ENCODE measurements around the gene MMS22L. TPM values are rescaled to one million over a fixed set of nuclear protein-coding genes. Genes with fewer than 3 reads are reported as not detected.

Gene MMS22L
- total RNA-seq, 5 donors from 2014 or later (not counting 1 experiment from before 2014, with no cell fraction given) = 10.2 to 14.0 (median 12.2) TPM

DNA sequence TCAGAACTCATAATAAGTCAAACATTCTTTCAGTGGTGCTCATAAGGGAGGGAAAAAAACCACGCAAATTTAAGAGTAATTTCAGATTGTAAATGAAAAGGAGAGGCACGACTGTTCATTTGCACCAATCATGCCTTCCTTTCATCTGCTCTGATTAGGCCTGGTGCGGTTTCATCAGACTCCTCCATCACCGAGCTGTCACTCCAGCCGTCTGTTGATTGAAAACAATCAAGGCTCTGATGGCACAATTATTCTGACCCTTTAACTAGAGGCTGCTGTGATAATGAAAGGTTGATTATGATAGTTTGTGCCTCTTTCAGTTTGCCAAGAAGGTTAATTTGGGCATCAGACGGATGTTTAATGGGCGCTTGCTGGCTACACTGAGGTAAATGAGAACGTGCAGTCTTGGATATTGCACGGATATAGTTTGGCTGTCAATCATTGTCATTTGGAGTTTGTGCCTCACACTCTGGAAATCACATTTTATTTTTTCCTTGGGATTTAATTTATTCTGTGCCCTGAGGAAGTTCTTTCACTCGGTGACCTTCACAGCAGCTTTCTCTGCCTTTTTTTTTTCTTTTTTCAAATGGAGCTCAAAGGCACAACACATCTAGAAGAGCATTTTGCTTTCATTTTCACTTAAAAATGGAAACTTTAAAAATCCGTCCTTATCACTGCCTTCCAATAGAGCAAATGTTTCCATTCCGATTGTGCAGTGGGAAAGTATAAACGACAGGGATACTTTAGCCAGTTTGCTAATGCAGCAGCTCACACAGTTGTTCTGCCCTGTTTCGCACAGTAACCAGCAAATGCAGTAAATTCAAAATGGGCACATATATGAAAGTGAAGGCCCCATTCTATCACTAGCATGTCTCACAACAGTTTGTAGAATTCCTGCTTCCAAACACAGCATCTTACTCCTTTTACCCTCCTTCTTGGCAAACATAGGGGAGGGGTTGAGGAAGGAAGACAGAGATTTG lies 185.7 kb downstream of the MMS22L start:
- no peaks in the 10 kb centered on the region for H3K36me3 ChIP-seq (ENCODE audit: control insufficient read depth in 2 of 2, extremely low read depth in 1 of 2, insufficient read depth in 1 of 2, low read length in 1 of 2)
- ChIA-PET POLR2A (no interaction called here), CTCF (no interaction called here)
- DNase-seq (no peak), ATAC-seq (replicated peaks in 1 of 4) (no peak)
- H3K27ac ChIP-seq (ENCODE audit: low read length) = no peak overlapping the region
- no peaks in the 10 kb centered on the region for H3K27me3 Mint-ChIP-seq
- no peaks in the 10 kb centered on the region for H3K9me3 ChIP-seq
- peaks cover 0 to 7% (median 0%) of the 10 kb centered on the region in 3 donors for H3K4me1 Mint-ChIP-seq
- H3K9me3 Mint-ChIP-seq = no peaks in the 10 kb centered on the region
- H3K4me1 ChIP-seq (ENCODE audit: control insufficient read depth in 1 of 2, extremely low read depth in 1 of 2, insufficient read depth in 2 of 2, low read length in 2 of 2) = no peaks in the 10 kb centered on the region
- H3K4me3 Mint-ChIP-seq = no peak overlapping the region
- no peak overlapping the region for H3K27ac Mint-ChIP-seq
- 38% methylated on average over 3 of the region's 14 CpGs for WGBS (ENCODE audit: insufficient coverage)
- H3K36me3 Mint-ChIP-seq = peaks cover 7% of the 10 kb centered on the region
- H3K4me3 ChIP-seq (ENCODE audit: control insufficient read depth in 1 of 2, extremely low read depth in 1 of 2, low read length in 1 of 2) = no peak overlapping the region
- no peaks in the 10 kb centered on the region for H3K27me3 ChIP-seq (replicated peaks in 1 of 2; ENCODE audit: control insufficient read depth in 2 of 2, extremely low read depth in 1 of 2, insufficient read depth in 2 of 2, low read length in 1 of 2)

DNA sequence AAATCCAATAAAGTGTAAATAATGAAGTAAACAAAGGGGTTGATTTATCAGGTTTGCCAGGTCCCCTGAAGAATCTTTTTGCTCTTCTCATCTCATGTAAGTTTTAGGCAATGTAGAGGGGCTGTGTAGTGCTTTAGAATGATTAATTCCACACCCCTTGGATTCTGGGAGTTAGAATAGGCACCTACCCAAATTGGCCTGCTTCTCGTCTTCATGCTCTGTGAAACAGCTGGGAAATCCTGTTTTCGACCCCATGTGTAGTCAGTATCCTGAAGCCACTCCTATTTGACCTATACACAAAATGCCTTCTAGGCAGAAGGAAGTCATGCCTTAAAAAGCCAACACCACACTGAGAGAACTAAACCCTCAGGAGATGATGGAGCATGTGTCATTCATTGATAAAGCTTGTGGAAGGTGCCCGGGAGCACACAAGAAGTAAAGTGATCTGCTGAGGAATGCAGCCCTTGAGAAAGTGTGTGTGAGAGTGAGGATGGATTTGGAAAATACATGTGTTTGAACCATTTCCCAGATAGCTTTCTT lies 187.6 kb downstream of the MMS22L start:
- ATAC-seq (replicated peaks in 1 of 4) = no peak
- H3K4me3 ChIP-seq (ENCODE audit: control insufficient read depth in 1 of 2, extremely low read depth in 1 of 2, low read length in 1 of 2) = no peak overlapping the region
- no peak overlapping the region for H3K27ac ChIP-seq (ENCODE audit: low read length)
- H3K9me3 Mint-ChIP-seq = no peaks in the 10 kb centered on the region
- no peak for DNase-seq
- H3K36me3 Mint-ChIP-seq = peaks cover 3% of the 10 kb centered on the region
- no peaks in the 10 kb centered on the region for H3K9me3 ChIP-seq
- CTCF ChIA-PET = no interaction called here
- no peak overlapping the region for H3K27ac Mint-ChIP-seq
- POLR2A ChIA-PET = no interaction called here
- no peaks in the 10 kb centered on the region for H3K4me1 ChIP-seq (ENCODE audit: control insufficient read depth in 1 of 2, extremely low read depth in 1 of 2, insufficient read depth in 2 of 2, low read length in 2 of 2)
- H3K36me3 ChIP-seq (ENCODE audit: control insufficient read depth in 2 of 2, extremely low read depth in 1 of 2, insufficient read depth in 1 of 2, low read length in 1 of 2) = no peaks in the 10 kb centered on the region
- no peak overlapping the region for H3K4me3 Mint-ChIP-seq
- H3K27me3 ChIP-seq (replicated peaks in 1 of 2; ENCODE audit: control insufficient read depth in 2 of 2, extremely low read depth in 1 of 2, insufficient read depth in 2 of 2, low read length in 1 of 2) = no peaks in the 10 kb centered on the region
- WGBS (ENCODE audit: insufficient coverage) = no CpG with 5 or more reads among the region's 3 CpGs
- peaks cover 0 to 7% (median 0%) of the 10 kb centered on the region in 3 donors for H3K4me1 Mint-ChIP-seq
- no peaks in the 10 kb centered on the region for H3K27me3 Mint-ChIP-seq

DNA sequence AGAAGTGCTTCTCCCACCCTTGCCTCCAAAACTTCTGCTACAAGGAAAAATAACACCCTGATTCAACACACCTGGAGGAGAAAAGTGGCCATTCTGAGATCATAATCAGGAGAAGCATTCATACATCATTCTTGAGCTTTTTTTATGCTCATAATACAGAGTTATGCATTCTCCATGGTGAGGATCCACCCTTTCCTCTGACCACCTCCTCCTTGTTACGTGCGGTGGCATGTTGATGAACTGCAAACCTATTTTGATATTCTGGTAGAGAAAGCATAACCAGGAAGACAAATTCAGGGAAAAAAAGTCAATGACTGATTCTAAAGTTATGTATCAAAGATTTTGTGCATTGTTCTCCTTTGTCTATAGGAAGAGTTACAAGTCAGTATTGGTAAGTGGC lies 188.6 kb downstream of the MMS22L start:
- CTCF ChIA-PET = no interaction called here

DNA sequence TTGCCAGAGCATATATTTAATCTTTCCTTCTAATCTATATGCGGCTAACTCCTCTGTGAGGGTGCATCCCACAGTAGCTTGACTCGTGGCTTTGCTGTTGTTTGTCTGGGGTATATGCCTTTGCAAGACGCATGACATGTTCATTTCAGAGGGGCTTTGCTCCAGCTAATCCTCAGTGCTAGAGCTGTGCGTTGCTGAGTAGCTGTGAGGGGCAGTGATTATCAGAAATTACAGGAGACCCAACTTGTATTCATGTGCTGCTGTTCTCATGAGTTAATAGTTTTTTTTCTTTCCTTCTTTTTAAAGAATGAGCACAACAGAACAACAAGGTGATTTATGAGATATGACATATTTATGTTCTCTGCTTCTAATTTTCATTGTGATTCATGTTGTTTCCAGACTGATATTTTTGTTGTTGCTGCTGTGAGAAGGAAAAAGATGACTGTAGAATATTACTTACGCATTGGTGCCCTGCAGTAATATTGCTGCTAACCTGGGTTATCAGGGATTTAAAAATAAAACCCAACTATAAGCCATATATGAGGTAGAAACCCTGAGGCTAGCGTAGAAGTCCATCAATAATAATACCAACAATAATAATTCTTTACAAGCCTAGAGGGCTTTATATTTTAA lies 190.2 kb downstream of the MMS22L start:
- no peaks in the 10 kb centered on the region for H3K27me3 Mint-ChIP-seq
- no peaks in the 10 kb centered on the region for H3K27me3 ChIP-seq (replicated peaks in 1 of 2; ENCODE audit: control insufficient read depth in 2 of 2, extremely low read depth in 1 of 2, insufficient read depth in 2 of 2, low read length in 1 of 2)

More for the DNA sequence above, 188.6 kb downstream of the MMS22L start:
- Mint-ChIP-seq H3K4me3 (no peak overlapping the region), H3K36me3 (peaks cover 3% of the 10 kb centered on the region), H3K4me1 (peaks cover 0 to 7% (median 0%) of the 10 kb centered on the region in 3 donors), H3K27ac (no peak overlapping the region), H3K27me3 (no peaks in the 10 kb centered on the region), H3K9me3 (no peaks in the 10 kb centered on the region)
- DNase-seq (no peak), ATAC-seq (replicated peaks in 1 of 4) (no peak)
- H3K9me3 ChIP-seq = no peaks in the 10 kb centered on the region
- no peaks in the 10 kb centered on the region for H3K36me3 ChIP-seq (ENCODE audit: control insufficient read depth in 2 of 2, extremely low read depth in 1 of 2, insufficient read depth in 1 of 2, low read length in 1 of 2)
- H3K4me1 ChIP-seq (ENCODE audit: control insufficient read depth in 1 of 2, extremely low read depth in 1 of 2, insufficient read depth in 2 of 2, low read length in 2 of 2) = no peaks in the 10 kb centered on the region
- H3K27me3 ChIP-seq (replicated peaks in 1 of 2; ENCODE audit: control insufficient read depth in 2 of 2, extremely low read depth in 1 of 2, insufficient read depth in 2 of 2, low read length in 1 of 2) = no peaks in the 10 kb centered on the region
- no peak overlapping the region for H3K27ac ChIP-seq (ENCODE audit: low read length)
- no peak overlapping the region for H3K4me3 ChIP-seq (ENCODE audit: control insufficient read depth in 1 of 2, extremely low read depth in 1 of 2, low read length in 1 of 2)
- no CpG with 5 or more reads among the region's 2 CpGs for WGBS (ENCODE audit: insufficient coverage)
- POLR2A ChIA-PET = no interaction called here

More for the DNA sequence above, 190.2 kb downstream of the MMS22L start:
- ChIA-PET CTCF (no interaction called here), POLR2A (no interaction called here)
- no peaks in the 10 kb centered on the region for H3K9me3 Mint-ChIP-seq
- H3K9me3 ChIP-seq = no peaks in the 10 kb centered on the region
- no peak overlapping the region for H3K27ac ChIP-seq (ENCODE audit: low read length)
- WGBS (ENCODE audit: insufficient coverage) = 90% methylated on average over 2 of the region's 6 CpGs
- no peaks in the 10 kb centered on the region for H3K36me3 ChIP-seq (ENCODE audit: control insufficient read depth in 2 of 2, extremely low read depth in 1 of 2, insufficient read depth in 1 of 2, low read length in 1 of 2)
- no peak overlapping the region for H3K27ac Mint-ChIP-seq
- no peak for ATAC-seq (replicated peaks in 1 of 4)
- no peak overlapping the region for H3K4me3 Mint-ChIP-seq
- H3K4me3 ChIP-seq (ENCODE audit: control insufficient read depth in 1 of 2, extremely low read depth in 1 of 2, low read length in 1 of 2) = no peak overlapping the region
- peaks cover 0 to 7% (median 0%) of the 10 kb centered on the region in 3 donors for H3K4me1 Mint-ChIP-seq
- H3K36me3 Mint-ChIP-seq = peaks cover 4% of the 10 kb centered on the region
- no peak for DNase-seq
- H3K4me1 ChIP-seq (ENCODE audit: control insufficient read depth in 1 of 2, extremely low read depth in 1 of 2, insufficient read depth in 2 of 2, low read length in 2 of 2) = no peaks in the 10 kb centered on the region
